ENCODE measurements around the gene ZRSR2. TPM values are rescaled to one million over a fixed set of nuclear protein-coding genes. Genes with fewer than 3 reads are reported as not detected.

ZRSR2 gene
- total RNA-seq, 4 donors from 2014 or later, result 8.3 to 12.0 (median 11.0) TPM

- no peaks in the 10 kb centered on the region for H3K4me1 ChIP-seq
- H3K27me3 ChIP-seq, result no peaks in the 10 kb centered on the region
- ATAC-seq, result no peak
- TF ChIP-seq EP300 (IDR thresholded peaks at IDR 0.05) (no peak), POLR2AphosphoS5 (IDR thresholded peaks at IDR 0.05) (no peak), POLR2A (IDR thresholded peaks at IDR 0.05) (no peak)
- TF ChIP-seq, protein P1, sequence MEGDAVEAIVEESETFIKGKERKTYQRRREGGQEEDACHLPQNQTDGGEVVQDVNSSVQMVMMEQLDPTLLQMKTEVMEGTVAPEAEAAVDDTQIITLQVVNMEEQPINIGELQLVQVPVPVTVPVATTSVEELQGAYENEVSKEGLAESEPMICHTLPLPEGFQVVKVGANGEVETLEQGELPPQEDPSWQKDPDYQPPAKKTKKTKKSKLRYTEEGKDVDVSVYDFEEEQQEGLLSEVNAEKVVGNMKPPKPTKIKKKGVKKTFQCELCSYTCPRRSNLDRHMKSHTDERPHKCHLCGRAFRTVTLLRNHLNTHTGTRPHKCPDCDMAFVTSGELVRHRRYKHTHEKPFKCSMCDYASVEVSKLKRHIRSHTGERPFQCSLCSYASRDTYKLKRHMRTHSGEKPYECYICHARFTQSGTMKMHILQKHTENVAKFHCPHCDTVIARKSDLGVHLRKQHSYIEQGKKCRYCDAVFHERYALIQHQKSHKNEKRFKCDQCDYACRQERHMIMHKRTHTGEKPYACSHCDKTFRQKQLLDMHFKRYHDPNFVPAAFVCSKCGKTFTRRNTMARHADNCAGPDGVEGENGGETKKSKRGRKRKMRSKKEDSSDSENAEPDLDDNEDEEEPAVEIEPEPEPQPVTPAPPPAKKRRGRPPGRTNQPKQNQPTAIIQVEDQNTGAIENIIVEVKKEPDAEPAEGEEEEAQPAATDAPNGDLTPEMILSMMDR (IDR thresholded peaks at IDR 0.05), result no peak
- WGBS, 2 donors (ENCODE audit: low coverage in 1 of 2), result 100% methylated on average over 1 of the region's 4 CpGs; no CpG with 5 or more reads in 1 of the 2 donors
- H3K27ac ChIP-seq, result no peak overlapping the region
- no peak overlapping the region for H3K4me3 ChIP-seq
- no peaks in the 10 kb centered on the region for H3K36me3 ChIP-seq
- H3K9me3 ChIP-seq, result no peaks in the 10 kb centered on the region
Measured at GRCh38 chrX:15869695-15870094, 79.4 kb downstream of the ZRSR2 start.

DNA sequence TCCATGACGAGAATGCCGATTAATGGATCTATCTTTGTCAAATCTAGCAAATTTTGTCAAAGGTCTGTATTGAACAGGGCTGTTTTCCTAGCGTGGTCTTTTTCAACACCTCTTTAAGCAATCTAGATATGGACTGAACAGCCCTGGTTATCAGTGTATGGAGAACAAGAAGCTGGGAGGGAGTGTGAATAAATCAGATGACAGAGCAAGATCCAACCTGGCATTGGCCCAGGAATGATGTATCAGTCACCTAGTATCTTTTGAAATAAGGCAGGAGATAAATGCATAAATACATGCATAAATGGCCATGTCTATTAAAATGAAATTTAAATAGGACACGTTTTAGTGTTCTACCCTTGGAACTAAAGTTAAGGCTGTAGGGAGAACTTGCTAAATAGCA lies 80.0 kb downstream of the ZRSR2 start:
- H3K27me3 ChIP-seq, result no peaks in the 10 kb centered on the region

More for the DNA sequence above, 80.0 kb downstream of the ZRSR2 start:
- no peaks in the 10 kb centered on the region for H3K36me3 ChIP-seq
- no peak for ATAC-seq
- H3K27ac ChIP-seq, result no peak overlapping the region
- no peaks in the 10 kb centered on the region for H3K9me3 ChIP-seq
- no peaks in the 10 kb centered on the region for H3K4me1 ChIP-seq
- TF ChIP-seq POLR2AphosphoS5 (IDR thresholded peaks at IDR 0.05) (no peak), POLR2A (IDR thresholded peaks at IDR 0.05) (no peak), EP300 (IDR thresholded peaks at IDR 0.05) (no peak)
- TF ChIP-seq, protein P1 (IDR thresholded peaks at IDR 0.05), result no peak
- H3K4me3 ChIP-seq, result no peak overlapping the region
- WGBS, 2 donors (ENCODE audit: low coverage in 1 of 2), result 63 to 89% methylated on average over 2 to 3 of the region's 4 CpGs

Other genes with a start within 250 kb of the ZRSR2 start
- gene ACE2, start 189.5 kb upstream of the ZRSR2 start, total RNA-seq, result 1 to 10 TPM in 3 of 4 donors, under 1 TPM in 1; 0.62 to 4.5 (median 2.1) TPM
- 1 to 10 TPM in 1 of 4 donors, under 1 TPM in 2, not detected in 1; 0.40 to 1.2 (median 0.74) TPM for gene CLTRN, start 125.7 kb upstream of the ZRSR2 start, total RNA-seq
- gene CA5B, start 52.2 kb upstream of the ZRSR2 start, total RNA-seq, result 10 to 100 TPM in 2 of 4 donors, 1 to 10 TPM in 2; 8.2 to 11.4 (median 9.9) TPM
- 100 to 1,000 TPM in 3 of 4 donors, 10 to 100 TPM in 1; 98.7 to 300 (median 203) TPM for gene AP1S2, start 64.3 kb downstream of the ZRSR2 start, total RNA-seq